Epithelial cell of esophagus (primary cell): ENCODE results near the gene TCEA3.

ENCODE experiments used
- DNase-seq: peaks from one replicate; pipeline ENCODE4 v3.0.0; 2010; ENCODE audit warnings: low read depth
- H3K4me3 ChIP-seq: 2 replicates; pipeline ENCODE4 v1.5.1; 2011; ENCODE audit warnings: mild to moderate bottlenecking, low read length, control low read depth
- TF ChIP-seq, protein P1 (sequence below): IDR thresholded peaks from 2 replicates; pipeline ENCODE4 v1.5.1; 2011; ENCODE audit warnings: low read depth, mild to moderate bottlenecking, low read length, control low read depth, inconsistent platforms; ENCODE audit not compliant: insufficient read depth; ENCODE audit errors: missing control alignments

TCEA3 gene

DNA sequence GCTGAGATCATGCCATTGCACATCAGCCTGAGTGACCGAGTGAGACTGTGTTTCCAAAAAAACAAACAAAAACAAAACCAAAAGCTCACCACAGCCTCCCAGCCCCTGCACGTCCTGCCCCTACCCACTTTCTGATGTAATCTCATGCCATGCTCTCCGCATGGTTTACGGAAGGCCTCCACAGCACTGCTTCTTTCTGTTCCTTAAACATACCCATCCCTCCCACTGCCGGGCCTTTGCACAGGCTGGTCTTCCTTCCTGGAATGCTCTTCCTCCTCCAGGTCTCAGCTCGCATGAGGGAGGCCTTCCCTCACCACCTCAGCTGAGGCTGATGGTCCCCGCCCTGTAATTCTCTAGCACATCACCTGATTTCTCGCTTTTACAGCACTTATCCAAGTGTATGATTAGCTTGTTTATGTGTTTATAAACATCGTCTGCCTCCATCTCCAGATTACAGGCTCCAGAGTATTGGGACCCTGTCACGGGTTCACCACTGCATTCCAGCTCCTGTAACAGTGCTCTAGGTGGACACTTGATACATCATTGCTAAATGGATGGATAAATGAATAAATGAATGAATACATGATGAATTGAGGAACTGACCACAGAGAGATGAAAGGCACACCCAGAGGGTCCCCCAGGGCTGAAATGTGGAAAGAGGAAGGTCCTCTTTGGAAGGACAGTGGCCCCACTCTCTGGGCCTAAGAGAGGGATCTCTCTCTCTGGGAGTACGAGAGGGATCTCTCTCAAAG is 22.1 kb downstream of the TCEA3 start:
- no peak overlapping the region for H3K4me3 ChIP-seq

DNA sequence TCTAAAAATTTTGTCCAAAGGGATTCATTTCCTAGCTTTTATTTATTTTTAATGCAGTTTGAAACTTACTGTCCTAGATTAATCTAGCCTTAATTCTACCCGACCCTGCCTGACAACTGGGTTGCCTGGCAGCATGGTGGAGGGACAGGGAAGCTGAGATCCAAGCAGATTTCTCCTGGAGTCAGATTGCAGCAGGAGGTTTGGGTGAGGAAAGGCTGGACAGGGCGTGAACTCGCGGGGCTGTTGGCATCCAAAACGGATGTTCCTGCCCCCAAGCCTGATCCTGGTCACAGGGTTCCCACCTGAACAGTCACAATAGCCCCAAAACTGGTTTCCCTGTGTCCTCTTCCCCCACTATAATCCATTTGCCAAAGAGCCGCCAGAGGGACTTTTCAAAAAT is 23.2 kb downstream of the TCEA3 start:
- DNase-seq: no peak
- TF ChIP-seq, protein P1, sequence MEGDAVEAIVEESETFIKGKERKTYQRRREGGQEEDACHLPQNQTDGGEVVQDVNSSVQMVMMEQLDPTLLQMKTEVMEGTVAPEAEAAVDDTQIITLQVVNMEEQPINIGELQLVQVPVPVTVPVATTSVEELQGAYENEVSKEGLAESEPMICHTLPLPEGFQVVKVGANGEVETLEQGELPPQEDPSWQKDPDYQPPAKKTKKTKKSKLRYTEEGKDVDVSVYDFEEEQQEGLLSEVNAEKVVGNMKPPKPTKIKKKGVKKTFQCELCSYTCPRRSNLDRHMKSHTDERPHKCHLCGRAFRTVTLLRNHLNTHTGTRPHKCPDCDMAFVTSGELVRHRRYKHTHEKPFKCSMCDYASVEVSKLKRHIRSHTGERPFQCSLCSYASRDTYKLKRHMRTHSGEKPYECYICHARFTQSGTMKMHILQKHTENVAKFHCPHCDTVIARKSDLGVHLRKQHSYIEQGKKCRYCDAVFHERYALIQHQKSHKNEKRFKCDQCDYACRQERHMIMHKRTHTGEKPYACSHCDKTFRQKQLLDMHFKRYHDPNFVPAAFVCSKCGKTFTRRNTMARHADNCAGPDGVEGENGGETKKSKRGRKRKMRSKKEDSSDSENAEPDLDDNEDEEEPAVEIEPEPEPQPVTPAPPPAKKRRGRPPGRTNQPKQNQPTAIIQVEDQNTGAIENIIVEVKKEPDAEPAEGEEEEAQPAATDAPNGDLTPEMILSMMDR: no peak
- no peak overlapping the region for H3K4me3 ChIP-seq

More for the DNA sequence above, 22.1 kb downstream of the TCEA3 start:
- peak; percentile 62 for DNase-seq
- TF ChIP-seq, protein P1: no peak

- no peak overlapping the region for H3K4me3 ChIP-seq
- DNase-seq: peak; percentile 43
- TF ChIP-seq, protein P1: no peak
These were observed 24.0 kb downstream of the TCEA3 start for GRCh38 chr1:23400324-23401114.

GRCh38 chr1:23399229-23399628 is 25.3 kb downstream of the TCEA3 start:
- DNase-seq: no peak
- H3K4me3 ChIP-seq: no peak overlapping the region
- TF ChIP-seq, protein P1: no peak

GRCh38 chr1:23397908-23398307 is 26.6 kb downstream of the TCEA3 start:
- TF ChIP-seq, protein P1: no peak
- no peak overlapping the region for H3K4me3 ChIP-seq
- DNase-seq: no peak

DNA sequence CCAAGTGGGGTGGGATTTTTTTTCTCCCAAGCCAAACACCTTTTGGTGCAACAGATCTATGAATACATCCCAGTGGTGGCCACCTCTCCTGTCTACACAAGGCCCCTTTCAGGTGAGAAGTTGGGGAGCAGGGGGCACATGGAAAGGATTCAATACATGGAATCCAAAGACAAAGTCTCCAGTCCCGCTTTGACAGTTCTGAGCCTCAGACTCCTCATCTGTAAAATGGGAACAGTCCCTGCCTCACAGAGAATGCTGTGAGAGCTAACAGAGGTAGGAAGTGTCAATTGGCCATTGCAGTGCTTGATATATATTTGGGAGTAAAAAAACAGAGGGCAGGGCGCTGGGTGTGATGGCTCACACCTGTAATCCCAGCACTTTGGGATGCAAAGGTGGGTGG is 28.2 kb downstream of the TCEA3 start:
- H3K4me3 ChIP-seq: no peak overlapping the region
- TF ChIP-seq, protein P1: no peak
- DNase-seq: no peak
